Esophagus mucosa (tissue), 1 donor: Measurements from ENCODE around the gene CASP9. TPM values are rescaled to one million over a fixed set of nuclear protein-coding genes. Genes with fewer than 3 reads are reported as not detected.
"Not testable (repeated sequence)": the region's sequence is repeated elsewhere in the genome, so short reads cannot be mapped to it uniquely, and the experiment has no call there.

Experiments used
- ATAC-seq: fragments of 200-7000 bp; cut with Tn5 transposase; one replicate; pipeline ENCODE4 v1.9.1; 2020
- total RNA-seq: library from RNA; stranded (reverse); gene quantifications from one replicate; pipeline ENCODE4 v1.2.4, GENCODE V29; 2023
- donor health status: DM: yes; HTN: yes; CAD: no.

The CASP9 gene
- total RNA-seq, 1 donor from 2014 or later = 10.1 TPM

GRCh38 chr1:15500184-15501178 is 23.5 kb downstream of the CASP9 start:
- no peak for ATAC-seq

DNA sequence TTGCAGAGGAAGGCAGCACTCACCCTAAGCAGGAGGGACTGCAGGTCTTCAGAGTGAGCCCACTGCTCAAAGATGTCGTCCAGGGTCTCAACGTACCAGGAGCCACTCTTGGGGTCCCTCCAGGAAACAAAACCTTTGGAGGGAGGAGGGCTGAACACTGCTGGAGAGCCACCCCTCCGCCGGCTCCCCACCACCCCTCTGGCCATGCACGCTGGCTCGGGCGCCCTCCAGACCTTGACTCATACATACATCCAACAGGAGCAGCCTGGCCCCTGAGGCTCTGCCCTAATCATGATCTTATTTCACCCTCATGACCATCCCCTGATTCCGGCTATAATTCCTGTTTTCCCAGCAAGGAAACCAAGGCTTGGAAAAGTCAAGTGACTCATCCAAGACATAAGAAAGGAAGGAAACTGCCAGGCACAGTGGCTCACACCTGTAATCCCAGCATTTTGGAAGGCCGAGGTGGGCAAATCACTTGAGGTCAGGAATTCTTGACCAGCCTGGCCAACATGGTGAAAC is 30.1 kb downstream of the CASP9 start:
- ATAC-seq = no peak

DNA sequence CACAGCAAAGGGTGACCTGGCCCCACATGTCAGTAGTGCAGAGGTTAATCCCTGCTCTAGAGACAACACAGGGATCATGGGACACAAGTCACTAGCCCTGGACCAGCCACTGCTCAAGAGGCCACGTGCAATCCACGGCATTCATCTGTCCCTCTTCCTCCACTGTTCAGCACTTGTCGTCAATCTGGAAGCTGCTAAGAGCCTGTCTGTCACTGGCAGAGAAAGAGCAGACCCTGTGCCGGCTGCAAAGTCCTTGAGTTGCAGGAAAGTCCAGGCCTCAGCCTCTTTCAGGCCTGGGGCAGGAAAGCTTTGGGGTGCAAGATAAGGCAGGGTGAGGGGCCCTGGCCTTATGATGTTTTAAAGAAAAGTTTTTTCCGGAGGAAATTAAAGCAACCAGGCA is 31.4 kb downstream of the CASP9 start:
- no peak for ATAC-seq

DNA sequence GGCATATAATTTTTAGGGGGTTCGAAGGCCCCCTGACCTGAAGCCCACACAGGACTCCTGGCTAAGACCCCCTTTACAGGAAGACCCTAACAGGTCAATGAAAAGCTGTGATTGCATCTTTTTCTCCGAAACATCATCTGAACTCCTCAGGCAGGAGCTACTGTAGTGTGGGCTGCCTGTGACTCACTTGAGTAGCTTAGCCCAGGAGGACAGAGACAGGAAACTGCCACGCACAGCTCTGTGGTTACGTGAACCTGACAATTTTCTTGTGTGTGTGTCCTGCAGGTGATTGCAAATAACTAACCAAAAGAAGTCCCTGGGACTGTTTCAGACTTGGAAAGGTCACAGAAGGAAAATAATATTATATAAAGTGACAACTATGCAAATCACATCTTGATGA is 33.0 kb downstream of the CASP9 start:
- ATAC-seq = not testable (repeated sequence)

DNA sequence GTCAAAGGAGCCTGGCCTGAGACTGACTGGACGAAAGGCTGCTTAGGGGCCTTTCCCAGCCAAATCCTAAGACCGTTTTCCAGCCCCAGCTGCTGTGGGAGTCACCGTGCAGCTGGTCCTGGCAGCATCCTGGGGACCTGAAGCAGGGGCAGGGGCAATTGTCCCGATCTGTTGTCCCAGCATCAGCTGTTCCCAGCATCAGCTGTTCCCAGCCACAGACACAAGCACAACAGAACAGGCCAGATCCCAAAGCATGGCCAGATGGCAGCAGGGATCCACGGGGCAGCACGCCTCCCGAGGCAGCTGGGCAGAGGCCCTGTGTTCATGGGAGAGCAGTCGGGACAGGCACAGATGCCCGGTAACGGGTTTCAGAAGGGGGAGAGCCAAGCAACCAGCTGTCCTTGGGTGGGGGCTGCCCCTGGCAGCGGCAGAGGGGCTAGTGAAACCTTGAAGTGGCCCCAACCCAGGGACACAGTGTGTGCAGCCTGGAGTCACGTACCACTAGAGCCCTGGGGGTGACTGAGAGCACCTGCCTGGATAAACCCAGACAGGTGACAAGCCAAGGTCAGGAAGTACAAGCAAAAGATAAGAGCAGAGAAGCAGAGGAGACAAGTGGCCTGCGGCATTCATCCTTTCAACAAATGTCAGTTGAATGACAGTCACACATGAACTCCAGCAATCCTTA is 34.8 kb downstream of the CASP9 start:
- ATAC-seq = no peak

DNA sequence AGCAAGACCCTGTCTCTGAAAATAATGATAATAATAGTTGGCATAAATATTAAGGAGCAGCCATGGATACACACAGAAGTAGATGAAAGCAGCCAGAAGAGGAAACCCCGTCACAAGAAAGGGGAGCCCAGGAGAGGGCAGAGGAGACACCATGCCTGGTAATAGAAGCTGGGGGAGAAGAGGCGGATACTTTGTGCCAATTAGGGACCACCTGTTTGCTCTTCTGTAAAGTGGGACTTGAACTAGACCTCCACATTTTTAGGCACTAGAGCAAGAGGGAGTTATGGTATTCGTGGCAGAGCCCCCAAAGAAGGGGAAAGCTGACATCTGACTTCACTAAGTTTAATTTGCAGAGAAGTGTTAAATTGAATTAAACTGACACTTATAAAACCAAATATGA is 35.6 kb downstream of the CASP9 start:
- no peak for ATAC-seq

DNA sequence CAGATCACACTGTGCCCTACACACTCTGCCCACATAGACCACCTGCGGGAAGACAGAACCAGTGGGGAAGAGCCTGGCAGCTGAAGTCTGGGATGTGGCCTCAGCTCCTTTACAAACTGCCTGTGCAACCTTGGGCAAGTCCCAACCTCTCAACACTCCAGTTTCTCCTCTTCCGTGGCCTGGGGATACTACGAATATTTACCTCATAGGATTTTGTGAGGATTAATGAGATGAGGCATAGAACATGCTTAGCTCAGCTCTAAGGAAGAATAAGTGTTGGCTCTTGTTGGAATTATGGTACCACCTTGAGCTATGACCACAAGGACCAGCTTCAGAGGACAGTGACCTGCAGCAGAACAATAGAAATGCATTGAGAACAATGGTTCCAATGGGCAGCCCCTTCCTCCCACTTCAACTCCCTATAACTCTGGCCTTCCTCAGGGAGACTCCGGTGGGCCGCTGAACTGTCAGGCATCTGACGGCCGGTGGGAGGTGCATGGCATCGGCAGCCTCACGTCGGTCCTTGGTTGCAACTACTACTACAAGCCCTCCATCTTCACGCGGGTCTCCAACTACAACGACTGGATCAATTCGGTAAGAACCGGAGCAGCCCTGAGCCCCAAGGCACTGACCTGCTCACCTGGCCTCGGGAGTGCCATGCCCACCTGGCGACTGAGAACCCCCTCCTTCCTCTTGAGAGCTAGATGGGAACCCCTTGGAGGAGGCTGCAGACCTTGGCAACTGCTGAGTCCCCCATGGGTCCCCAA is 37.0 kb downstream of the CASP9 start:
- ATAC-seq = peak; percentile 87

DNA sequence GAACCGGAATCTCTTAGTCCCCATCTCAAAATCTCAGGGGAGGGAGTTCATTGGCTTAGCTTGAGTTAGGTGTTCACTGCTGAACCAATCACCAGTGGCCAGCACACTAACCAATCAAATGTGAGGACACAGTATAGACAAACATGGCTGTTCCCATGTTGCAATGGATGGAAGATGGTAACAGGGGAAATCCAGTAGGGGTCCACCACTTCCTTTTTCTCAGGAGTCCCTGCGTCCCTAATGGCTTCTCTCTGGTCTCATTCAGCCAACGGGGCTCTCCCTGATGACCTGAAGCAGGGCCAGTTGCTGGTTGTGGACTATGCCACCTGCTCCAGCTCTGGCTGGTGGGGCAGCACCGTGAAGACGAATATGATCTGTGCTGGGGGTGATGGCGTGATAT is 38.4 kb downstream of the CASP9 start:
- no peak for ATAC-seq

DNA sequence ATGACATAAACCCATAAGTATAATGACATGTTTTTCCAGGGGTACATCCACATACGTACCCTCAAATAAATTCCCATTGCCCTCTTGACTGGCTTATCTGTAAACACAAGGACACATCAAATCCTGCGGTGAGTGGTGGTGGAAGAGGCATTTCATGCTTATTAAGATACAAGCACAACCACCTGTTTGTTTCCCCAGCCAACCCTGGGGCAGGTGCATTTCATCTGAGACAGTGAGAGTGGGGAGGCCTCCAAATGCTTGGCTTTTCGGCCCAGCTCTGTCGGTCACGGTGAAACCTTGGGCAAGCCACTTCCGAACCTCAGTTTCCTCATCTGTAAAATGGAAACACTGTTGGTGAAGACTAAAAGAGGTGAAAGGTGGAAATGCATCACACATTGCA is 39.6 kb downstream of the CASP9 start:
- ATAC-seq = not testable (repeated sequence)

GRCh38 chr1:15483971-15484370 is 40.0 kb downstream of the CASP9 start:
- no peak for ATAC-seq

DNA sequence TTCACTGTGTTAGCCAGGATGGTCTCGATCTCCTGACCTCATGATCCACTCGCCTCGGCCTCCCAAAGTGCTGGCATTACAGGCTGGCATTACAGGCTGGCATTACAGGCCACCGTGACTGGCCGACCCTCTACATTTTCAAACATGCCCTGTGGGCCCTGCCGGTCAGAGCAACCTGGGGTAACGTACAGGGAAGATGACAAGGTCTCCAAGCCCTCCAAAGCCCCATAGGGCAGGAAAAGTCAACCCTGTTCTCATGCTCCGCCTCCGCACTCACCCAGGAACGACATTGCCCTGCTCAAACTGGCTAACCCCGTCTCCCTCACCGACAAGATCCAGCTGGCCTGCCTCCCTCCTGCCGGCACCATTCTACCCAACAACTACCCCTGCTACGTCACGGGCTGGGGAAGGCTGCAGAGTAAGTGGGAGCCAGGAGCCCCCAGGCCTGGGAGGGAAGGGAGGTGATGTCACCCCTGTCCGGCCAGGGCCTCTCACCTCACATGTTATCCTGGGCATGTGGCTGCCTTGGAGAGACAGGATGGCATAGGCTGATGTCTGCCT is 41.0 kb downstream of the CASP9 start:
- ATAC-seq = peak; percentile 77

DNA sequence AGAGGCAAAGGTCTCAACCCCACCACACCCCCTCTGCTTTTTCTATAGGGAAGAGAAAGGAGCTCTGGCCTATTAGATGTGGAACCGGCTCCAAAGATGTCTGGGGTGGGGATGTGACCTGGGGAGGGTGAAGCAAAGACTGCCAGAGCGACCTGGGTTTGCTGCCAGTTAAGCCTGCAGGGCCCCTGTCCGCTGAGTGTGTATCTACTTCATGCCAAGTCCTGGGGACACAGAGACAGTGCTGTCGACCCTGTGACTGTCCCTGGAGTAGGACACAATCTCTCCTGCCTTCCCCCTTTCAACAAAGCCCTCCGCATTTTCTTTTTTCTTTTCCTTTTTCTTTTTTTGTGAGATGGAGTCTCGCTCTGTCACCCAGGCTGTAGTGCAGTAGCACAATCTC is 41.6 kb downstream of the CASP9 start:
- ATAC-seq = not testable (repeated sequence)

DNA sequence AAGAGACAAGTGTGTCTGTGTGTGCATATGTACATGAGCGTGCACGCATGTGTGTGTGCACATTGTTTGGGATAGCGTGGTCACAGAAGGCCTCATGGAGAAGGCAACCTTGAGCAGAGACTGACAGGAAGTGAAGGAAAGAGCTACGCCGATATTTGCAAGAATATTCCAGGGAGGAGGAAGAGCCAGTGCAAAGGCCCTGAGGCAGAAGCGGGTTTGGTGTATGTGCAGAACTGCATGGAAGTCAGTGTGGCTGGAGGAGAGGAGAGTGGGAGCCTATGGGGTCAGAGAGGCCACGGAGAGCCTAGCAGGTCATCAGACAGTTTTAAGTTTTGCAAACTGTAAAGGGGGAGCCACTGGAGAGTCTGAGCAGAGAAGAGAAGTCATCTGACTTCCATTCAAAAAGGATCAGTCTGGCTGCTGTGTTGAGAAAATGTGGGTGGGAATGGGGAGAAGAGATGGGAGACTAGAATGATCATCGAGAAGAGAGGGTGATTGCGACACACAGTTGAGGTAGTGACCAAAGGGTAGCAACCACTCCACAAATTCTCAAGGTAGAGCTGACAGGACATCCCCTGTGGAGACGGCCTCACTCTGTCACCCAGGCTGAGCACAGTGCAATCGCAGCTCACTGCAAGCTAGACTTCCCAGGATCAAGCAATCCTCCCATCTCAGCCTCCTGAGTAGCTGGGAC is 44.2 kb downstream of the CASP9 start:
- ATAC-seq = no peak

- no peak for ATAC-seq
Observed at GRCh38 chr1:15477646-15478212, 46.3 kb downstream of the CASP9 start.

DNA sequence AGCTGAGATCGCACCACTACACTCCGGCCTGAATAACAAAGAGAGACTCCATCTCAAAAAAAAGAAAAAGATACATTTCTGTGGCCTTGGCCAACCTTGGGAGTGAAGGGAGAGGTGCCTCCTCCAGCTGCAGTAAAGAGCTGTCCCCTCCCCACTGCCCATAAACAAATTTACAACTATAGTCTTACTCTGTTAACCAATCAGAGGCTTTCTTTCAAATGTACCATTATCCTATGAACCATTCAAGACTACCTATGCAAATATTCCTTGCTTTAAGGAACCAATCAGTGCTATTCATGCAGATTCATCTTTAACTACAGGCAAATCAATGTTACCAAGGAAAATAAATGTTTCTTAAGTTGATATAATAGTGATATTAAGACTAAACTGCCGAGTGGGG is 47.1 kb downstream of the CASP9 start:
- no peak for ATAC-seq

GRCh38 chr1:15475752-15476314 is 48.2 kb downstream of the CASP9 start, which contains the start of gene CELA2B:
Gene CELA2B, plus strand, starts transcription at chr1:15476104. Its CDS starts 22 bp downstream, at chr1:15476126.
- no peak for ATAC-seq

DNA sequence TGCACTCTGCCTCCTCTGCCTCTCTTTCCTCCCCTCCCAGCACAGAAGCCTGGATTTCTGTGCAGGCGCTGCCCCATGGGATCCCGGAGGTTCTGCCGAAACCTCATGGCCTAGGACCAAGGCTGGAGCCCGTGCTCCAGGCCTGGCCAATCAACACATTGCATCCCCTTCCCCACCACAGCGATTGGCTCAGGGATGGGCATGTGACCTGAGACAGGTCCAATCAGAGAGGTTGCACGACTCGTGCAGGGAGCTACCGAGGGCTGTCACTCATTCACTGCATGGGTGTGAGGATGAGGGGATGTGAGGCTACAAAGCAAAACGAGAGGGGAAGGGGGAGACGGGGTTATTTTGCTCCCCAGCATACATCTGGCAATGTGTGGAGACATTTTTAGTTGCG is 51.4 kb downstream of the CASP9 start:
- ATAC-seq = no peak

GRCh38 chr1:15471723-15472122 is 52.3 kb downstream of the CASP9 start:
- not testable (repeated sequence) for ATAC-seq

- ATAC-seq = not testable (repeated sequence)
Observed at GRCh38 chr1:15471067-15471466, 52.9 kb downstream of the CASP9 start.

- not testable (repeated sequence) for ATAC-seq
Observed at GRCh38 chr1:15469821-15470448, 54.1 kb downstream of the CASP9 start.
